RWPE1 (cell line): ENCODE data around the gene EXT2.
A peak's percentile ranks its signal among the peaks of the same experiment; 100 is the strongest.

Experiments
- CTCF ChIA-PET: fragments of 350-600 bp; sonication (Branson Sonifier 250); formaldehyde crosslinking; extraction: SDS; loops from one replicate; lab custom pipeline; 2021; lab: Yijun Ruan, JAX
- POLR2A ChIA-PET: fragments of 400-600 bp; formaldehyde crosslinking; extraction: SDS; loops from one replicate; lab custom pipeline; 2020; ENCODE audit warnings: antibody characterized with exemption; ENCODE audit not compliant: low non-redundant PET; lab: Yijun Ruan, JAX
- DNase-seq: peaks from one replicate; pipeline ENCODE4 v3.0.0; 2012; ENCODE audit warnings: low spot score
- H3K27ac ChIP-seq: fragments of 450-650 bp; 2 replicates; pipeline ENCODE4 v1.5.1; 2017
- TF ChIP-seq, protein P1 (sequence below): fragments of 450-650 bp; conservative IDR thresholded peaks from 2 replicates; pipeline ENCODE4 v1.5.1; 2017; ENCODE audit warnings: low read depth, mild to moderate bottlenecking

Gene EXT2

DNA sequence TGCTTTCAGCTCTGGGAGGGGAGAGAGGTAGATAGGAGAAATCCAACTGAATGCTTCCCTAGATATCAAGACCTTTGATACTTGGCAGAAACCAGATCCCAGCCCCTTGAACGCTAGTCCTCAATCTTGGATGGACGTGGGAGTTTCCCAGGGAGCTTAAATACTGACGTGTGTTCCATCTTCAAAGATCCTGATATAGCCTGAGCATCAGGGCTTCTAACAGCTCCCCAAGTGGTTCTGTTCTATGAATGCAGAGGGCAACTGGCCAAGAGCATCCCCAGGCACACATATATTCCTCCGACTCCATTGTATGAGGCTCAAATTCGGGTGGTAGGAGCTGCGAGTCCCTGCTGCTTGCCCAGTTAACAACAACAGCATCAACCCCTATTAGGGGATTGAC is 38.1 kb upstream of the EXT2 start:
- TF ChIP-seq, protein P1, sequence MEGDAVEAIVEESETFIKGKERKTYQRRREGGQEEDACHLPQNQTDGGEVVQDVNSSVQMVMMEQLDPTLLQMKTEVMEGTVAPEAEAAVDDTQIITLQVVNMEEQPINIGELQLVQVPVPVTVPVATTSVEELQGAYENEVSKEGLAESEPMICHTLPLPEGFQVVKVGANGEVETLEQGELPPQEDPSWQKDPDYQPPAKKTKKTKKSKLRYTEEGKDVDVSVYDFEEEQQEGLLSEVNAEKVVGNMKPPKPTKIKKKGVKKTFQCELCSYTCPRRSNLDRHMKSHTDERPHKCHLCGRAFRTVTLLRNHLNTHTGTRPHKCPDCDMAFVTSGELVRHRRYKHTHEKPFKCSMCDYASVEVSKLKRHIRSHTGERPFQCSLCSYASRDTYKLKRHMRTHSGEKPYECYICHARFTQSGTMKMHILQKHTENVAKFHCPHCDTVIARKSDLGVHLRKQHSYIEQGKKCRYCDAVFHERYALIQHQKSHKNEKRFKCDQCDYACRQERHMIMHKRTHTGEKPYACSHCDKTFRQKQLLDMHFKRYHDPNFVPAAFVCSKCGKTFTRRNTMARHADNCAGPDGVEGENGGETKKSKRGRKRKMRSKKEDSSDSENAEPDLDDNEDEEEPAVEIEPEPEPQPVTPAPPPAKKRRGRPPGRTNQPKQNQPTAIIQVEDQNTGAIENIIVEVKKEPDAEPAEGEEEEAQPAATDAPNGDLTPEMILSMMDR = no peak
- ChIA-PET CTCF (no interaction called here), POLR2A (no interaction called here)
- DNase-seq = no peak
- no peak overlapping the region for H3K27ac ChIP-seq

DNA sequence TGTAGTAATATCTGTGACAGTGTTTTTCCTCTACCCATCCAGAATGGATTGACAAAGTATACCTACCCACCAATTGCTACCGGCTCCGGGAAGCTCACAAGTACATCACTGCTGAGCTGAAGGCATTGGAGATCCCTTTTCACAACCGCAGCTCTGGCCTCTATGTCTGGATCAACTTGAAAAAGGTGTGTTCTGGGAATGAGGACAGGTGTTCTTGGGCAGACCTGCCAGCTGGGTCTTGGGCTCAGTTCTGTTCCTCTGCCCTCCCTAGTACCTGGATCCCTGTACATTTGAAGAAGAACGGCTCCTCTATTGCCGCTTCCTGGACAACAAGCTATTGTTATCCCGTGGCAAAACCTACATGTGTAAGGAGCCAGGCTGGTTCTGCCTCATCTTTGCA is 37.2 kb upstream of the EXT2 start:
- TF ChIP-seq, protein P1 = no peak
- POLR2A ChIA-PET = no interaction called here
- H3K27ac ChIP-seq = no peak overlapping the region
- CTCF ChIA-PET = no interaction called here
- DNase-seq = no peak

DNA sequence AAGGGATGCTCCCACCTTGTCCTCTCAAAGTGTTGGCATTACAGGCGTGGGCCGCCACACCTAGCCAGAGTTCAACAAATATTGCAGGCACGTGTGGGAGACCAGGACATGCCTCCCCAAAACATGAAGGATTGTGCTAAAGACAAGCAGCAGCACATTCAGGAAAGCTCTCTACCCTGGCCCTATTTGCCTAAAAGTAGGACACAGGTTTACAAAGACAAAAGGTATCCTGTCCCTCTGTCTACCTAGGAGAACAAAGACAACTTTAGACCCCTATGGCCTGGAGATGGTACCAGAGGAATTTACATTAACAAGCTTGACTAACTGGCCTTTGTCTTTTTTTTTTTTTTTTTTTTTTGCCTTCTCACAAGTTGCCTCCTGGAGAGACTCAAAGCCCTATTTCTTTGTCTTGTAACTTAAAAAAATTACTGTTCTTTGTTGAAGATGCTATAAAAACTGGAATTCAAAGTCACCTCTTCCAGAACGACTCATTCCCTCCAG is 30.3 kb upstream of the EXT2 start:
- CTCF ChIA-PET = interaction anchor here (0.8 to 1.0 kb wide), 2 partner anchors 175 to 1771 kb away, joined by 3 to 4 read pairs; no protein-coding TSS in a partner anchor
- DNase-seq = no peak
- H3K27ac ChIP-seq = no peak overlapping the region
- TF ChIP-seq, protein P1 = no peak
- POLR2A ChIA-PET = interaction anchor here (0.6 kb wide), 1 partner anchor 1396 kb away, joined by 3 read pairs; no protein-coding TSS in a partner anchor

DNA sequence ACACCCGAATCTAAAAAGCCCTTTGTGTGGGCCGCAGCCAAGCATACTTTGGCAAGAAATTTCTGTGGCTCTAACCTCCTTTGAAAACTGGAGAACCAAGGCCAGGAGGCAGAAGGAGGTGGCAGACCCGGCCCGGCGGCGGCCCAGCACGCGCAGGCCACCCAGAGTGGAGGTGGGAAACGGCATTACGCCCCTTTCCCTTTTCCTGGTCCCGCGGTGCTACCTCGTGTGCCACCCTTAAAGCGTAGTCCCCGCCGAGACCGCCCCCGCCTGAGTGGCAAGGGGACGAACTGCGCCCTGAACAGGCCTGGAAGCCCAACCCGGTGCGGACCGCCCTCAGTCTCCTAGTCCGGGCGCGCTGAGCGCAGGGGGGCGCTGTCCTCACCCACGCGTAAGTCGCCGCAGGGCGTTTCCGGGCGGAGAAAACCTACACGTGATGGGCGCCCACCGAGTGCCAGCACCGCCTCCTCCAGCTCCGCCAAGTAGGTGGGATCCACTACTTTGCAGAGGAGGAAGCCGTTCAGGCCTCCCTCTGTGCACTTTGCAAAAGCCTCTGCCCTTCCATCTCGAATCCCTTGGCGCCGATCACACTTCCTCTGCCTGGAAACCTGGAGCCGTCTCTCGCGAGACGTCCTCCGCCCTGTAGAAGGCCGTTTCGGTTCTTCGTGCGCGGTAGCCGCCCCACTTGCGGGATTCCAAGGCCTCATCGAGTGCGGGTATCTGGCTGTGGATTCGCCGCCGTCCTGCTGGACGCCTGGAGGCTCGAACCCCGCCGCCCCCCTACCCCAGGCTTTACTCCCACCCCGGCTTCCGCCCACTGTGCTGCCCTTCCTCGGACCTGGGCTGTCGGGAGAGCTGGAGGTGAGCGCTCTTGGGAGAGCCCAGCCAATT is 29.4 kb upstream of the EXT2 start, which contains the start of gene ACCS:
TSS of gene ACCS (plus strand) at position 430 of the 891 bp plus-strand sequence. CDS start 1,358 bp downstream, outside the sequence.
- H3K27ac ChIP-seq = peak within 1 kb of the TSS; percentile 85
- TF ChIP-seq, protein P1 = peak; percentile 89
- DNase-seq = peak; percentile 82
- ChIA-PET POLR2A (no interaction called here), CTCF (interaction anchor here (0.6 to 2.2 kb wide), 6 partner anchors 12 to 484 kb away, joined by 3 to 8 read pairs (median 4); partner anchors contain the start of gene EXT2)

DNA sequence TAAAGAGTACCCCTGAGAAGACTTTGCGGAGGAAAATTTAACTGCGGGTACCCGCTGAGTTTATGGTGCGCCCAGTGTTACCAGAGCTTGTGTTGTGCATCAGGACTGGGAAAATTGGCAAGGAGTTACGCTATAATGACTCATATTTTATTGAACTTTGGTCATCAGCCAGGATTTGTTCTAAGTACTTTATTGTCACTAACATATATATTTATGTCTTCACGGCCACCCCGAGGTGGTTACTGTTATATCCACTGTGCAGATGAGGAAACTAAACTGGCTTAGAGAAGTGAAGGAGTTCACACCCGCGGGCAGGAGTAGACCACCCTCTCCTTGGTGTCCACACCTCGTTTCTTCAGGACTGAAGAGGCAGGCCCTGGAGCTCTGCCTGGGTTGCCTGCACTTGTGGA is 28.7 kb upstream of the EXT2 start:
- H3K27ac ChIP-seq = peak overlapping the region; percentile 85
- peak; percentile 68 for DNase-seq
- ChIA-PET CTCF (interaction anchor here (0.6 to 2.2 kb wide), 6 partner anchors 12 to 483 kb away, joined by 3 to 8 read pairs (median 4); partner anchors contain the start of gene EXT2), POLR2A (no interaction called here)
- TF ChIP-seq, protein P1 = no peak

DNA sequence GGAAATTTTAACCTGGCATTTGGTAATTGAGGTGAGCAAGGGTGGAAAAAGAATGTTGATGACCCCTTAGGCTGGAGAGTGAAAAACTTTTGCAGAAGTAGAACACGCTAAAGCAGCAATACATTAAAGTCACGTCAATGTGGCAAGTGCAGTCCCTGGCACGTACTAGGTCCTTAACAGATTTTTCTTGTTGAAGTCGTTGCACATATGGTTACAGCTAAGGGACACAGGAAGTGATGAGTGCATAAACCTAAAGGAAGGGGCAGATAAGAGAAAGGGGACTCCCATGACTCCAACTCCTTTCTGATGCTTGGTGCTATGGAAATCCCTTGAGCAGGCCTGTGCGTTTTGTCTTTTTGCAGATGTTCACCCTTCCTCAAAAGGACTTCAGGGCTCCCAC is 28.2 kb upstream of the EXT2 start:
- ChIA-PET CTCF (interaction anchor here (0.7 to 2.2 kb wide), 4 partner anchors 18 to 177 kb away, joined by 3 to 8 read pairs (median 4); partner anchors contain the start of gene EXT2), POLR2A (no interaction called here)

More for the DNA sequence above, 28.2 kb upstream of the EXT2 start:
- H3K27ac ChIP-seq = peak overlapping the region; percentile 85
- DNase-seq = no peak
- TF ChIP-seq, protein P1 = no peak
